Kidney epithelial cell (primary cell): ENCODE data around the gene STX17. TPM values are rescaled to one million over a fixed set of nuclear protein-coding genes. Genes with fewer than 3 reads are reported as not detected.

ENCODE experiments used
- DNase-seq: peaks from one replicate; pipeline ENCODE4 v3.0.0-alpha.2; 2010; ENCODE audit warnings: low read depth
- H3K27me3 ChIP-seq: 2 replicates; pipeline ENCODE4 v1.6.0; 2011; ENCODE audit warnings: low read length; ENCODE audit not compliant: control insufficient read depth, insufficient read depth
- H3K36me3 ChIP-seq: 2 replicates; pipeline ENCODE4 v1.5.1; 2011; ENCODE audit warnings: low read length; ENCODE audit not compliant: control insufficient read depth, insufficient read depth
- H3K4me3 ChIP-seq: 2 replicates; pipeline ENCODE4 v1.5.1; 2011; ENCODE audit warnings: low read depth, mild to moderate bottlenecking, control low read depth, low read length
- total RNA-seq: library from RNA; depleted of rRNA; stranded (reverse); fragments of >200 nt; gene quantifications from 2 replicates; pipeline ENCODE4 v1.2.3, GENCODE V29; 2015
- TF ChIP-seq, protein P1 (sequence below): IDR thresholded peaks from 2 replicates; pipeline ENCODE4 v1.5.1; 2011; ENCODE audit warnings: mild to moderate bottlenecking, moderate library complexity, low read length, control low read depth, inconsistent platforms; ENCODE audit not compliant: insufficient read depth, poor library complexity, severe bottlenecking

STX17 gene
- total RNA-seq, 1 donor from 2014 or later, result 22.7 TPM

DNA sequence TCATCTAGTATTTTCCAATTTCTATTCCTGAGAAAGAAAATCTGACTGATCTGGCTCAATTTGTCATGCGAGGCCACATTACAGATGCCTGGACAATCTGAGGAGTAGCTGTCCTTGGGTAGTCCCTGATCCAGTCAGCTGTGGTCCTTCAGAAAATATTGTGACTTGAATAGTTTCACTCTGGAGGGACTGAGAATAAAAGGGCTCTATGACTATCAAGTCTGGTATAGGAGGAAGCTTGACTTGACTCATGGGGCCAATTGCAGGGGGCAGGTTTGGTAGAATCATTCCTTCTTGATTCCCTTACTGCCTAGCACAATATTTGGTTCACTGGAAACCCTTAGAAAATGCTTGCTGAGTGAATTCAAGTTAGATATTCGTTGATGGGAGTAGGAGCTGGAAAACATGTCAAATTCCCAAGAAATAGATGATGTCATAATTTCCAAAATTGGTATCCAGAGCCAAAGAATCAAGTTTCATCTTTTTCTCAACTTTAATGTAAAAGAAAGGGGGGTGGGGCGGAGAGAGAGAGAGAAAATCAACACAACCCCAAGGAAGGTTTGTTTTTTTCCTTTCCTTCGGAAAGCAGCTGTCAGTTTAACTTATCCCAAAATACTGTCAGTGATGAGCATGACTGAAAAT lies 32.4 kb upstream of the STX17 start:
- Histone ChIP-seq H3K27me3 (no peaks in the 10 kb centered on the region), H3K4me3 (no peak overlapping the region), H3K36me3 (no peaks in the 10 kb centered on the region)
- TF ChIP-seq, protein P1, sequence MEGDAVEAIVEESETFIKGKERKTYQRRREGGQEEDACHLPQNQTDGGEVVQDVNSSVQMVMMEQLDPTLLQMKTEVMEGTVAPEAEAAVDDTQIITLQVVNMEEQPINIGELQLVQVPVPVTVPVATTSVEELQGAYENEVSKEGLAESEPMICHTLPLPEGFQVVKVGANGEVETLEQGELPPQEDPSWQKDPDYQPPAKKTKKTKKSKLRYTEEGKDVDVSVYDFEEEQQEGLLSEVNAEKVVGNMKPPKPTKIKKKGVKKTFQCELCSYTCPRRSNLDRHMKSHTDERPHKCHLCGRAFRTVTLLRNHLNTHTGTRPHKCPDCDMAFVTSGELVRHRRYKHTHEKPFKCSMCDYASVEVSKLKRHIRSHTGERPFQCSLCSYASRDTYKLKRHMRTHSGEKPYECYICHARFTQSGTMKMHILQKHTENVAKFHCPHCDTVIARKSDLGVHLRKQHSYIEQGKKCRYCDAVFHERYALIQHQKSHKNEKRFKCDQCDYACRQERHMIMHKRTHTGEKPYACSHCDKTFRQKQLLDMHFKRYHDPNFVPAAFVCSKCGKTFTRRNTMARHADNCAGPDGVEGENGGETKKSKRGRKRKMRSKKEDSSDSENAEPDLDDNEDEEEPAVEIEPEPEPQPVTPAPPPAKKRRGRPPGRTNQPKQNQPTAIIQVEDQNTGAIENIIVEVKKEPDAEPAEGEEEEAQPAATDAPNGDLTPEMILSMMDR, result no peak
- no peak for DNase-seq

- no peaks in the 10 kb centered on the region for H3K27me3 ChIP-seq
- no peak overlapping the region for H3K4me3 ChIP-seq
- H3K36me3 ChIP-seq, result no peaks in the 10 kb centered on the region
- no peak for DNase-seq
- TF ChIP-seq, protein P1, result no peak
These were observed 30.3 kb upstream of the STX17 start for GRCh38 chr9:99876190-99876589.

DNA sequence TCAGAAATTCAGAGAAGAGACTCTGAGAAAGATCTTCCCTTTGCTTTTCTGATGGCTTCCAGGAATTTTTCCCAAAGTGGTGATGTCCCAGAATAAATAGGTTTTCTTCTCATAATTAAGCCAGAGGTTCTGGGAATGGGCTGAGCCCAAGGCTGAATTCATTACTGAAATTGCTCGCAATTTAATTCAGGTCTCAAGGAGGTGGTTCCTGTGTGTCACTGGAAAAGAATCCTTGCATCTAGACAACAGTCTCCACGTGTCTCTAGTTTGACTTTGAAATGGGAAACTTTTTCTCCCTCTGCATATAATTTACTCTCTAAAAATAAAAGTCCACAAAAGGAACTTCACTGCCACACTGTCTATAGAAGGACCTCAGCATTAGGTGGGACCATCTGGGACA lies 27.8 kb upstream of the STX17 start:
- no peak for DNase-seq
- TF ChIP-seq, protein P1, result no peak
- Histone ChIP-seq H3K27me3 (no peaks in the 10 kb centered on the region), H3K4me3 (no peak overlapping the region), H3K36me3 (no peaks in the 10 kb centered on the region)

DNA sequence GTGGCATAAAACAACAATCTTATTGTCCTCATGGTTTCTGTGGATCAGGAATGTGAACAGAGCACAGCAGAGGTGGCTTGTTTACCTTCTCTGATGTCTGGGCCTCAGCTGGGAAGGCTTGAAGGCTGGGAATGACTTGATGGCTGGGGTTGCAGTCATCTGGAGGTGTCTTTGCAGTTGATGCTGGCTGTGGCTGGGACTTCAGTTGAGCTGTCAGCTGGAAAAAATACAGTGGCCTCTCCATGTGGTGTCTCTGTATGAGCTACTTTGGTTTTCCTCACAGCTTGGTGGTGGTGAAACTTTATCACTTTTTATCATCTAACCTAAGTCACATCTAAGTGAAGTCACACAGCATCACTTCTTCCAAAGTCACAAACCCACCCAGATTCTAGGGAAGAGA lies 24.7 kb upstream of the STX17 start:
- TF ChIP-seq, protein P1, result no peak
- H3K36me3 ChIP-seq, result no peaks in the 10 kb centered on the region
- H3K4me3 ChIP-seq, result no peak overlapping the region
- DNase-seq, result no peak
- no peaks in the 10 kb centered on the region for H3K27me3 ChIP-seq

DNA sequence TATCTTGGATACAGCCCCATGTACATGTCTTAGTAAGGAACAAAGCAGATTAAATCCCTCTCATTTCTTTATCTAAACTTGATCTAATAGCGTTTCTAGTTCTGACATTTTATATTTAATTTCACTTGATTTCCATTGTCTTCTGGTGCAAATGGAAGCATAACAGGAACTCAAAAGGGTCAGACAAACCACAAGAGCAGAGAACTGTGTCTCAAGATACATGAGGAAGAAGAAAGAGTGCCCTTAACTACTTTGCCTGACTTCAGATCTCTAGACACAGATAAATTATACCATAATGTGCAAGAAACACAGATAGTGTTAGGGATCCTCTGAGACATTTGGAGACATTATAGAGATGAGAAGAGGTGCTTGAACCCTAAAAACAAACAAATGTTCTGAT lies 20.7 kb upstream of the STX17 start:
- TF ChIP-seq, protein P1, result no peak
- DNase-seq, result no peak
- no peaks in the 10 kb centered on the region for H3K36me3 ChIP-seq
- no peak overlapping the region for H3K4me3 ChIP-seq
- no peaks in the 10 kb centered on the region for H3K27me3 ChIP-seq

GRCh38 chr9:99889120-99889519 lies 17.3 kb upstream of the STX17 start:
- DNase-seq, result no peak
- Histone ChIP-seq H3K36me3 (no peaks in the 10 kb centered on the region), H3K27me3 (no peaks in the 10 kb centered on the region), H3K4me3 (no peak overlapping the region)
- TF ChIP-seq, protein P1, result no peak
